ENCODE results near the gene KCNQ5.

DNA sequence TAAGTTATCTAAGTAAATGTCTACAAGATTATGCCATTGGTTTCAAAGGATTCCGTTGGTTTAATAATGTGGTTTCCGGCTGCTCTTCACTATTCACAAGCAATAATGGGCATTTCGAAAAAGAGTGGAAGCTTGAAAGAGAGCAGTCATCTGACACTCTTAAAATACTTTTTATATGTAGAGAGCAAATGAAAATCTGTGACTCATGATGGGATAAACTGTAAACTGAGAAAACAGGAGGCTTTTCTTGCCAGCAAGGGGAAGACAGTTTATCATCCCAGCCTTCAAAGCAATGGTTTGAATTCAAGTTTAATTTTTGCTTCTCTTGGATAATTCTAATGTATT is 457.7 kb downstream of the KCNQ5 start:
- TF ChIP-seq, protein P1, sequence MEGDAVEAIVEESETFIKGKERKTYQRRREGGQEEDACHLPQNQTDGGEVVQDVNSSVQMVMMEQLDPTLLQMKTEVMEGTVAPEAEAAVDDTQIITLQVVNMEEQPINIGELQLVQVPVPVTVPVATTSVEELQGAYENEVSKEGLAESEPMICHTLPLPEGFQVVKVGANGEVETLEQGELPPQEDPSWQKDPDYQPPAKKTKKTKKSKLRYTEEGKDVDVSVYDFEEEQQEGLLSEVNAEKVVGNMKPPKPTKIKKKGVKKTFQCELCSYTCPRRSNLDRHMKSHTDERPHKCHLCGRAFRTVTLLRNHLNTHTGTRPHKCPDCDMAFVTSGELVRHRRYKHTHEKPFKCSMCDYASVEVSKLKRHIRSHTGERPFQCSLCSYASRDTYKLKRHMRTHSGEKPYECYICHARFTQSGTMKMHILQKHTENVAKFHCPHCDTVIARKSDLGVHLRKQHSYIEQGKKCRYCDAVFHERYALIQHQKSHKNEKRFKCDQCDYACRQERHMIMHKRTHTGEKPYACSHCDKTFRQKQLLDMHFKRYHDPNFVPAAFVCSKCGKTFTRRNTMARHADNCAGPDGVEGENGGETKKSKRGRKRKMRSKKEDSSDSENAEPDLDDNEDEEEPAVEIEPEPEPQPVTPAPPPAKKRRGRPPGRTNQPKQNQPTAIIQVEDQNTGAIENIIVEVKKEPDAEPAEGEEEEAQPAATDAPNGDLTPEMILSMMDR (IDR thresholded peaks at IDR 0.05; ENCODE audit: control extremely low read depth in 1 of 3, insufficient read depth in 1 of 3, low read depth in 1 of 3, low read length in 3 of 3), result no peak
- TF ChIP-seq CHD1 (IDR thresholded peaks at IDR 0.05; ENCODE audit: low read depth, low read length) (no peak), BACH1 (IDR thresholded peaks at IDR 0.05; ENCODE audit: low read length) (no peak), RAD21 (IDR thresholded peaks at IDR 0.05 in 1 of 2, conservative IDR thresholded peaks at IDR 0.05 in 1 of 2; ENCODE audit: low read depth in 2 of 2, low read length in 2 of 2) (no peak), POLR2AphosphoS5 (IDR thresholded peaks at IDR 0.05; ENCODE audit: low read depth, low read length) (no peak), POLR2A (IDR thresholded peaks at IDR 0.05; ENCODE audit: control extremely low read depth in 1 of 2, low read depth in 2 of 2, low read length in 2 of 2) (no peak), CBX8 (IDR thresholded peaks at IDR 0.05; ENCODE audit: borderline replicate concordance, low read depth, low read length) (no peak), JUN (IDR thresholded peaks at IDR 0.05; ENCODE audit: low read depth, low read length) (no peak), TEAD4 (IDR thresholded peaks at IDR 0.05; ENCODE audit: low read depth, low read length) (no peak), EZH2 (IDR thresholded peaks at IDR 0.05; ENCODE audit: low read depth, low read length, severe bottlenecking) (no peak)

Measured in H1 (cell line).